Activated naive CD8-positive, alpha-beta T cell (primary cell): ENCODE measurements around the gene SFI1.
"Not testable (repeated sequence)": the region's sequence is repeated elsewhere in the genome, so short reads cannot be mapped to it uniquely, and the experiment has no call there.

Source experiments
- H3K27ac Mint-ChIP-seq: one replicate; pipeline ENCODE4 v1.8.0; 2021; ENCODE audit warnings: mixed read lengths
- H3K27me3 Mint-ChIP-seq: one replicate; pipeline ENCODE4 v1.8.0; 2021; ENCODE audit warnings: mixed read lengths
- H3K36me3 Mint-ChIP-seq: one replicate; pipeline ENCODE4 v1.8.0; 2021; ENCODE audit warnings: mixed read lengths
- H3K4me1 Mint-ChIP-seq: one replicate; pipeline ENCODE4 v1.8.0; 2021; ENCODE audit warnings: low read depth, mixed read lengths
- H3K4me3 Mint-ChIP-seq: one replicate; pipeline ENCODE4 v1.8.0; 2021; ENCODE audit warnings: mild to moderate bottlenecking, mixed read lengths
- H3K9me3 Mint-ChIP-seq: one replicate; pipeline ENCODE4 v1.8.0; 2021; ENCODE audit warnings: low read depth, mixed read lengths

SFI1 gene

GRCh38 chr22:31507517-31507916 is 11.2 kb downstream of the SFI1 start:
- Mint-ChIP-seq H3K4me1 (peaks cover 66% of the 10 kb centered on the region), H3K36me3 (peaks cover 19% of the 10 kb centered on the region), H3K27ac (peak overlapping the region; percentile 46)
- not testable (repeated sequence) for H3K4me3 Mint-ChIP-seq, H3K27me3 Mint-ChIP-seq, H3K9me3 Mint-ChIP-seq

- peaks cover 7% of the 10 kb centered on the region for H3K9me3 Mint-ChIP-seq
- peak overlapping the region; percentile 77 for H3K27ac Mint-ChIP-seq
- H3K4me3 Mint-ChIP-seq = peak overlapping the region; percentile 35
These were observed 12.2 kb downstream of the SFI1 start for GRCh38 chr22:31508536-31508935.

DNA sequence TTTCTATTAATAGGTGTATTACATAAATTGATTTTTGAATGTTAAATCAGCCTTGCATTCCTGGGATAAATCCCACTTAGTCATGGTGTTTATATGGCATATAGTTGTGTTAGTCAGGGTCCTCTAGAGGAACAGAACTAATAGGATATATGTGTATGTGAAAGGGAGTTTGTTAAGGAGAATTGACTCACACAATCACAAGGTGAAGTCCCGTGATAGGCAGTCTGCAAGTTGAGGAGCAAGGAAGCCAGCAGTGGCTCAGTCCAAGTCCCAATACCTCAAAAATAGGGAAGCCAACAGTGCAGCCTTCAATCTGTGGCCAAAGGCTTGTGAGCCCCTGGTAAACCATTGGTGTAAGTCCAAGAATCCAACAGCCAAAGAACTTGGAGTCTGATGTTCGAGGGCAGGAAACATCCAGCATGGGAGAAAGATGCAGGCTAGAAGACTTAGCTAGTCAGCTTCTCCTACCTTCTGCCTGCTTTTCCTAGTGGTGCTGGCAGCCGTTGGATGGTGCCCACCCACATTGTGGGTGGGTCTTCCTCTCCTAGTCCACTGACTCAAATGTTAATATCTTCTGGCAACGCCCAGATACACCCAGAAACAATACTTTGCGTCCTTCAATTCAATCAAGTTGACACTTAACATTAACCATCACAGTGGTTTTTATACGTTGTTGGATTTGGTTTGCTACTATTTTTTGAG is 12.9 kb downstream of the SFI1 start:
- Mint-ChIP-seq H3K9me3 (peaks cover 7% of the 10 kb centered on the region), H3K4me1 (peaks cover 51% of the 10 kb centered on the region), H3K4me3 (peak overlapping the region; percentile 42), H3K27ac (peak overlapping the region; percentile 77), H3K27me3 (no peaks in the 10 kb centered on the region), H3K36me3 (peaks cover 19% of the 10 kb centered on the region)

More at GRCh38 chr22:31508536-31508935, 12.2 kb downstream of the SFI1 start:
- Mint-ChIP-seq H3K4me1 (peaks cover 58% of the 10 kb centered on the region), H3K36me3 (peaks cover 19% of the 10 kb centered on the region), H3K27me3 (no peaks in the 10 kb centered on the region)

GRCh38 chr22:31520051-31520450 is 23.7 kb downstream of the SFI1 start:
- H3K27me3 Mint-ChIP-seq = no peaks in the 10 kb centered on the region
- H3K27ac Mint-ChIP-seq = peak overlapping the region; percentile 66
- H3K9me3 Mint-ChIP-seq = no peaks in the 10 kb centered on the region
- H3K36me3 Mint-ChIP-seq = peaks cover 12% of the 10 kb centered on the region
- H3K4me3 Mint-ChIP-seq = no peak overlapping the region
- peaks cover 53% of the 10 kb centered on the region for H3K4me1 Mint-ChIP-seq

DNA sequence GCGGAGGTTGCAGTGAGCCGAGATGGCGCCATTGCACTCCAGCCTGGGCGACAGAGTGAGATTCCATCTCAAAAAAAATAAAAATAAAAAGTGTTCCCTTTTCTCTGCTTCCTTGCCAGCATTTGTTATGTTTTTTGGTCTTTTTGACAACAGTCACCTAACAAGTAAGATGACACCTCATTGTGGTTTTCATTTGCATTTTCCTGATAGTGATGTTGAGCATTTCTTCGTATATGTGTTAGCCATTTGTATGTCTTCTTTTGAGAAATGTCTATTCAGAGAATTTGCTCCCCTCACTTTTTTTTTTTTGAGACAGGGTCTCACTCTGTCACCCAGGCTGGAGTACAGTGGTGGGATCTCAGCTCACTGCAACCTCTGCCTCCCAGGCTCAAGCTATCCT is 27.8 kb downstream of the SFI1 start:
- H3K27me3 Mint-ChIP-seq, H3K9me3 Mint-ChIP-seq: not testable (repeated sequence)
- Mint-ChIP-seq H3K4me1 (peaks cover 56% of the 10 kb centered on the region), H3K36me3 (peaks cover 12% of the 10 kb centered on the region), H3K27ac (peak overlapping the region; percentile 84), H3K4me3 (peak overlapping the region; percentile 1)

GRCh38 chr22:31526270-31526669 is 29.9 kb downstream of the SFI1 start:
- Mint-ChIP-seq H3K4me1 (peaks cover 54% of the 10 kb centered on the region), H3K27ac (peak overlapping the region; percentile 97), H3K9me3 (no peaks in the 10 kb centered on the region), H3K27me3 (no peaks in the 10 kb centered on the region), H3K36me3 (peaks cover 14% of the 10 kb centered on the region), H3K4me3 (peak overlapping the region; percentile 81)

DNA sequence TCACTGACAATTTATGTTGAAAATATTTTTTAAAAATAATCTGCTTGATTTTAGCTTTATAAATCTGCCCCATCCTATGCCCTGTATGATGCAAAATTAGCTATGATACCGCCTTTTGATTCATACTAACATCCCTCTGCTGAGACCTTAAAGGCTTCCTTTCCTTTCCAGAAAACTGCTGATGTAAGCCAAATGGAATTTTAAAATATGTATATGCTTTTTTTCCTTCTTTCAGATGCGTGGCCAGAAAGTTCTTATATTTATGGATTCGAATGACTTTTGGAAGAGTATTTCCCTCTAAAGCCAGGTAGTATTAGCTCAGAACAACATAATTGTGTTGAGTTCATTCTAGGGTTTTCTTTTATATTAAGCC is 34.5 kb downstream of the SFI1 start:
- peak overlapping the region; percentile 64 for H3K27ac Mint-ChIP-seq

DNA sequence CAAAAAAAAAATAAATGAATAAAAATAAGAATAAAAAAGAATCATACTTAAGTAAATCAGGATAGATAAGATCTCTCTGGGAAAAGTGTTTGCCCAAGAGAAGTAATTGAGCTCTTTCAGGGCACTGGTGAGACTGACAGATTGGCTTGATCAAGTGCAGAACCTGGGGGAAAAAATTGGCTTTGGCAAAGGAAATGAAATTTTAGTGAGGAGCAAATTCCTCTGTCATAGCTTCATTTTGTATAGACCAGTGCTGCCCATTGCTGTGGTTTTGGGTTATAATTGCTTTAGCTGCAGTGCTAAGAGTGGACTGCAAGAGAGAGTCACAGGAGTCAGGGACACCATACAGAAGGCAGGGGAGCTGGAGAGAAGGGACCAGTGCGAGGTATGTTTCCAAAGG is 35.7 kb downstream of the SFI1 start:
- Mint-ChIP-seq H3K4me1 (peaks cover 34% of the 10 kb centered on the region), H3K36me3 (peaks cover 2% of the 10 kb centered on the region), H3K9me3 (no peaks in the 10 kb centered on the region), H3K27ac (peak overlapping the region; percentile 76), H3K4me3 (no peak overlapping the region), H3K27me3 (no peaks in the 10 kb centered on the region)

More for the DNA sequence above, 34.5 kb downstream of the SFI1 start:
- Mint-ChIP-seq H3K9me3 (no peaks in the 10 kb centered on the region), H3K27me3 (no peaks in the 10 kb centered on the region), H3K4me1 (peaks cover 38% of the 10 kb centered on the region), H3K4me3 (no peak overlapping the region), H3K36me3 (peaks cover 6% of the 10 kb centered on the region)

DNA sequence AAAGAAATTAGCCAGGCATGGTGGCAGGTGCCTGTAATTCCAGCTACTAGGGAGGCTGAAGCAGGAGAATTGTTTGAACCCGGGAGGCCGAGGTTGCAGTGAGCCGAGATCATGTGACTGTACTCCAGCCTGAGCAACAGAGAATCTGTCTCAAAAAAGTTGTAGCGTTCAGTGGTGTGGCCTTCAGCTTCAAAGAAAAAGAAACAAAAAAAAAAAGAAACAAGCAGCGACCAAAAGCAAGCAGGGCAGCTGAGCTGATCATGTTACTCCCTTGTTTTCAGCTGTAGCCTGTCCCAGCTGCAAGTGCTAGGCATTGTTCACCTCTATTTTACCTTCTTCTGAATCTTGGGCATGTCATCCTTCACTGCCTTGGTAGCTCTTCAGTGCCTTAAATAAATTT is 37.0 kb downstream of the SFI1 start:
- Mint-ChIP-seq H3K36me3 (peaks cover 5% of the 10 kb centered on the region), H3K4me1 (peaks cover 41% of the 10 kb centered on the region), H3K4me3 (no peak overlapping the region)

DNA sequence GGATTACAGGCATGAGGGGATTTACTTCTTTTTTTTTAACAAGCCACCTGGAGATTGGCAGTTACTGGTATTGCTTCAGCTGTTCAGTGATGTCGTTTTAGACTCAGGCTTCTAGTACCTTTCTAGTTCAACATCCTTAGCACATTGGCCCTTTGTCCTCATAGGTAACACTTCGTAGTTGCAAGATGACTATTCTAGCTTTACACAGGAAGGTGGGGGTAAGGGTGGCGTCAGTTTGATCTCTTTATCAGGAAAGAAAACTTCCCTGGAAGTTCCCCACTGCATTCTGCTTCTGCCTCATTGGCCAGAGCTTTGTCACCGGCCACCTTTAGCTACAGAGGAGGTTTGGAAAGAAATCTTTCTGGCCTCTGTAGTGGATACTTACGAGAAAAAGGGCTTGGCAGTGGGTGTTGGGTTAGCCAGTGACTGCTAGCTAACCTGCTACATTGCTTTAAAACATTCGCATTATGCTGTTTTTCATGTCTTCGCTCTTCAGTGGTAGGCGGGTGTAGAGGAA is 40.7 kb downstream of the SFI1 start:
- peak overlapping the region; percentile 94 for H3K27ac Mint-ChIP-seq
- H3K36me3 Mint-ChIP-seq = peaks cover 16% of the 10 kb centered on the region
- H3K27me3 Mint-ChIP-seq = no peaks in the 10 kb centered on the region
- no peaks in the 10 kb centered on the region for H3K9me3 Mint-ChIP-seq
- peaks cover 43% of the 10 kb centered on the region for H3K4me1 Mint-ChIP-seq
- H3K4me3 Mint-ChIP-seq = peak overlapping the region; percentile 64

More for the DNA sequence above, 37.0 kb downstream of the SFI1 start:
- H3K9me3 Mint-ChIP-seq = no peaks in the 10 kb centered on the region
- peak overlapping the region; percentile 83 for H3K27ac Mint-ChIP-seq
- H3K27me3 Mint-ChIP-seq = no peaks in the 10 kb centered on the region

GRCh38 chr22:31538815-31539214 is 42.5 kb downstream of the SFI1 start:
- Mint-ChIP-seq H3K36me3 (peaks cover 16% of the 10 kb centered on the region), H3K4me1 (peaks cover 32% of the 10 kb centered on the region), H3K27me3 (no peaks in the 10 kb centered on the region), H3K4me3 (peak overlapping the region; percentile 50), H3K9me3 (no peaks in the 10 kb centered on the region), H3K27ac (peak overlapping the region; percentile 92)

DNA sequence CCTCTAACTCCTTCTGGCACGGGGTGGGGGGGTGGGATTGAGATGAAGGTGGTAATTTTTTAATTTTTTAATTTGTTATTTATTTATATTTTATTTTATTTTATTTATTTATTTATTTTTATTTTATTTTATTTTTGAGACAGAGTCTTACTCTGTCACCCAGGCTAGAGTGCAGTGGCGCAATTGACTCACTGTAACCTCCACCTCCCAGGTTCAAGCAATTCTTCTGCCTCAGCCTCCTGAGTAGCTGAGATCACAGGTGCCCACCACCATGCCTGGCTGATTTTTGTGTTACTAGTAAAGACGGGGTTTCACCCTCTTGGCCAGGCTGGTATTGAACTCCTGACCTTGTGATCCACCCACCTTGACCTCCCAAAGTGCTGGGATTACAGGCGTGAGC is 43.8 kb downstream of the SFI1 start:
- H3K27ac Mint-ChIP-seq, H3K9me3 Mint-ChIP-seq, H3K4me3 Mint-ChIP-seq, H3K27me3 Mint-ChIP-seq: not testable (repeated sequence)
- peaks cover 33% of the 10 kb centered on the region for H3K4me1 Mint-ChIP-seq
- peaks cover 16% of the 10 kb centered on the region for H3K36me3 Mint-ChIP-seq

DNA sequence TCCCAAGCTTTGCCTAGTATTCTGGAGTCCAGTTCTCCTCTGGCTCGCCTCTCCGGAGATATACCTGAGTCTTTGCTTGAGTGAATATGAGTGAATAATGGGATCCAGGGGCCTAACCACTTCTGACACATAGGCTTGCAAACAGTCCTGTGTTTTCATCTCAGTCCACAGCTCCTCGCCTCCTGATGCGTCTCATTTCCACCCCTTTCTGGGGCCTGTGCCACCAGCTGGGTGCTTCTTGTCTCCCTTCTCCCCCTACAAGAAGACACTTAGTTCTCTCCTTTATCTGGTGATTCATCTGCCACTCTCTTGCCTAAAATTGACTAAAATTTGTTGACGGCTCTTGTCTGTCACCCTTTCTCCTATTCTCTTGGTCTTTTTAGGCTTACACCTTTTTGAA is 44.6 kb downstream of the SFI1 start:
- peak overlapping the region; percentile 54 for H3K27ac Mint-ChIP-seq
- H3K4me3 Mint-ChIP-seq = no peak overlapping the region
- H3K4me1 Mint-ChIP-seq = peaks cover 30% of the 10 kb centered on the region
- H3K27me3 Mint-ChIP-seq = no peaks in the 10 kb centered on the region
- H3K36me3 Mint-ChIP-seq = peaks cover 16% of the 10 kb centered on the region
- no peaks in the 10 kb centered on the region for H3K9me3 Mint-ChIP-seq

DNA sequence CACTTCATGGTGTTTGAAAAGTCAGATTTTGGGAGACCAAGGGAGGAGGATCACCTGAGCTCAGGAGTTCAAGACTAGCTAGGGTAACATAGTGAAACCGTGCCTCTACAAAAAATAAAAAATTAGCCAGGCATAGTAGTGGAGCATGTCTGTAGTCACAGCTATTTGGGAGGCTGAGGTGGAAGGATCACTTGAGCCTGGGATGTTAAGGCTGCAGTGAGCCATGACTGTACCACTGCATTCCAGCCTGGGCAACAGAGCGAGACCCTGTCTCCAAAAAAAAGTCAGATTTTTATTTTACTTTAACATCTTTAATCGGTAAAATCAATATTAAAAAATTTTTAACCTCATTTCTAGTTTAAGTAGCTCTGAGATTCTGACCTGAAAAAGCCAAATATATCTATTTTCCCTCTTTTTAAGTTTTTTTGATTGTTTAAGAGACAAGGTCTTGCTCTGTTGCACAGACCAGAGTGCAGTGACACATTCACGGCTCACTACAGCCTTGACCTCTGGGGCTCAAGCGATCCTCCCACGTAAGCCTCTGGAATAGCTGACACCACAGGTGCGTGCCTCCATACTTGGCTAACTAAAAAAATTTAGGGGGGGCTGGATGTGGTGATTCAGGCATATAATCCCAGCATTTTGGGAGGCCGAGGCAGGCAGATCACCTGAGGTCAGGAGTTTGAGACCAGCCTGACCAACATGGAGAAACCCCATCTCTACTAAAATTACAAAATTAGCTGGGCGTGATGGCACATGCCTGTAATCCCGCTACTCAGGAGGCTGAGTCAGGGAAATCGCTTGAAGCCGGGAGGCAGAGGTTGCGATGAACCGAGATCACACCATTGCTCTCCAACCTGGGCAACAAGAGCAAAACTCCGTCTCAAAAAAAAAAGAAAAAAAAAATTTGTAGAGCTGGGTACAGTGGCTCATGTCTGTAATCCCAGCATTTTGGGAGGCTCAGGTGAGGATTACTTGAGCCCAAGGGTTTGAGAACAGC is 48.4 kb downstream of the SFI1 start:
- H3K27ac Mint-ChIP-seq = no peak overlapping the region
- no peaks in the 10 kb centered on the region for H3K9me3 Mint-ChIP-seq

GRCh38 chr22:31550871-31551370 is 54.6 kb downstream of the SFI1 start:
- peak overlapping the region; percentile 36 for H3K27ac Mint-ChIP-seq
- H3K4me3 Mint-ChIP-seq = no peak overlapping the region
- no peaks in the 10 kb centered on the region for H3K27me3 Mint-ChIP-seq
- H3K36me3 Mint-ChIP-seq = no peaks in the 10 kb centered on the region
- H3K9me3 Mint-ChIP-seq = no peaks in the 10 kb centered on the region
- H3K4me1 Mint-ChIP-seq = peaks cover 10% of the 10 kb centered on the region

More for the DNA sequence above, 48.4 kb downstream of the SFI1 start:
- Mint-ChIP-seq H3K4me3 (no peak overlapping the region), H3K4me1 (peaks cover 6% of the 10 kb centered on the region), H3K27me3 (no peaks in the 10 kb centered on the region), H3K36me3 (peaks cover 2% of the 10 kb centered on the region)
